Colonic mucosa (tissue), 4 donors: ENCODE data around the gene BOD1. TPM values are rescaled to one million over a fixed set of nuclear protein-coding genes. Genes with fewer than 3 reads are reported as not detected.

Source experiments
- DNase-seq: peaks from one replicate; pipeline ENCODE4 v3.0.0-alpha.2; 2020
- H3K27ac ChIP-seq: fragments of 200-600 bp; one replicate; pipeline ENCODE4 v1.8.0; 2021
- H3K27me3 ChIP-seq: fragments of 200-600 bp; one replicate; pipeline ENCODE4 v1.8.0; 2021
- H3K36me3 ChIP-seq: fragments of 200-600 bp; one replicate; pipeline ENCODE4 v1.8.0; 2021
- H3K4me1 ChIP-seq: fragments of 200-600 bp; one replicate; pipeline ENCODE4 v1.8.0; 2021; ENCODE audit warnings: mild to moderate bottlenecking
- H3K4me3 ChIP-seq: fragments of 200-600 bp; one replicate; pipeline ENCODE4 v1.8.0; 2021
- H3K9ac ChIP-seq, 2 donors: one replicate each; pipeline ENCODE4 v1.7.0; 2013; ENCODE audit warnings: control low read depth in 2 of 2, low read depth in 2 of 2, low read length in 2 of 2
- H3K9me3 ChIP-seq: fragments of 200-600 bp; one replicate; pipeline ENCODE4 v1.8.0; 2021
- intact Hi-C: fragments of 100-400 bp; cut with DNase I; formaldehyde crosslinking; loops from one replicate; pipeline ENCODE4 v1.14.1; 2022
- total RNA-seq, 2 donors: library from RNA; stranded (reverse); fragmentation: NEBNext Ultra II Directional in 1 of 2; extraction: Animal tissue kit (Norgen Biotek cat#: 25700) in 1 of 2; gene quantifications; one replicate each; pipeline ENCODE4 v1.2.1, GENCODE V29; 2021
- TF ChIP-seq, protein P1 (sequence below): fragments of 200-600 bp; IDR thresholded peaks from one replicate; pipeline ENCODE4 v1.8.0; 2022; ENCODE audit warnings: antibody characterized with exemption, mild to moderate bottlenecking
- donor health status: healthy.
- donor health status: DM: no; HTN: no; CAD: no.
- donor health status: DM: no; HTN: no; CAD: no.

The BOD1 gene
- total RNA-seq, 2 donors from 2014 or later = 24.4 to 31.1 TPM

DNA sequence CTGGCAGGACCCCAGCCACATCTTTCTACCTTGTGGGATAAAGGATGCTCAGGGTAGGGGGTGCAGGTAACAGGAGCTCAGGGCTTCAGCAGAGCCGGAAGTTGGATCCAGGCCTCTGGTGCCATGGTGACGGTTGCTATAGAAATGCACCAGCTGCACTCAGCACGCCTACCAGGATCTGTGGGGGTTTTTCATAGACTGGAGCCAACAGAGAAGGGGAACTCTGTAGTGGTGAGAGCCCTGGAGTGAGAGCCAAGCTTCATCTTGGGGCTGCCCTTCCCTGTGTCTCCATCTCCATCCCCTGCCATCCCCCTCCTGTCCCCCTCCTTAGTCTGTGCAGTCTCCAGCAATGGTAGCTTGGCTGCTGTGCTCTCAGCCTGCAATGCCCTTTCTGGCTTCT is 27.5 kb upstream of the BOD1 start:
- Histone ChIP-seq H3K4me1 (no peaks in the 10 kb centered on the region), H3K27ac (no peak overlapping the region), H3K9ac (no peak overlapping the region), H3K27me3 (no peaks in the 10 kb centered on the region), H3K9me3 (no peaks in the 10 kb centered on the region), H3K4me3 (no peak overlapping the region), H3K36me3 (no peaks in the 10 kb centered on the region)
- TF ChIP-seq, protein P1, sequence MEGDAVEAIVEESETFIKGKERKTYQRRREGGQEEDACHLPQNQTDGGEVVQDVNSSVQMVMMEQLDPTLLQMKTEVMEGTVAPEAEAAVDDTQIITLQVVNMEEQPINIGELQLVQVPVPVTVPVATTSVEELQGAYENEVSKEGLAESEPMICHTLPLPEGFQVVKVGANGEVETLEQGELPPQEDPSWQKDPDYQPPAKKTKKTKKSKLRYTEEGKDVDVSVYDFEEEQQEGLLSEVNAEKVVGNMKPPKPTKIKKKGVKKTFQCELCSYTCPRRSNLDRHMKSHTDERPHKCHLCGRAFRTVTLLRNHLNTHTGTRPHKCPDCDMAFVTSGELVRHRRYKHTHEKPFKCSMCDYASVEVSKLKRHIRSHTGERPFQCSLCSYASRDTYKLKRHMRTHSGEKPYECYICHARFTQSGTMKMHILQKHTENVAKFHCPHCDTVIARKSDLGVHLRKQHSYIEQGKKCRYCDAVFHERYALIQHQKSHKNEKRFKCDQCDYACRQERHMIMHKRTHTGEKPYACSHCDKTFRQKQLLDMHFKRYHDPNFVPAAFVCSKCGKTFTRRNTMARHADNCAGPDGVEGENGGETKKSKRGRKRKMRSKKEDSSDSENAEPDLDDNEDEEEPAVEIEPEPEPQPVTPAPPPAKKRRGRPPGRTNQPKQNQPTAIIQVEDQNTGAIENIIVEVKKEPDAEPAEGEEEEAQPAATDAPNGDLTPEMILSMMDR = no peak
- DNase-seq = no peak
- intact Hi-C loops = no loop called here

DNA sequence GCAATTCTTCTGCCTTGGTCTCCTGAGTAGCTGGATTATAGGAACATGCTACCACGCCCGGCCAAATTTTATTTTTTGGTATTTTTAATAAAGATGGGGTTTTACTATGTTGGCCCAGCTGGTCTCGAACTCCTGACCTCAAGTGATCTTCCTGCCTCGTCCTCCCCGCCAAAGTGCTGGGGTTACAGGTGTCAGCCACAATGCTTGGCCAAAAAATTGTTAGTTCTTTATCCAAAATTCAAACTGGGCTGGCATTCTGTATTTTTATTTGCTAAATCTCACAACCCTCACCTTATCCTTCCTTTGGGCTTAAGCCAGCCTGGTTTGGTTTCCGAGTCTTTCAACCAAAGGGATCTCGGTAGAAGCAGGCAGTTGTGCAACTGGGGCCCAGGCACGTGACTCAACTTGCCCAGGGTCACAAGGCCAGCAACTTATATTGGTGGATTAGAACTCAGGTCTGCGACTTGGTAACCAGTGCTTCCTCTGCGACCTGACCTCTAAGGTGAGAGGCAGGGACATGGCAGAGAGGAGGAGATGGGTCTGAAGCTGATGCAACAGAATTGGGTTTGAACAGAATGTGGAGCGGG is 26.5 kb upstream of the BOD1 start:
- Histone ChIP-seq H3K36me3 (no peaks in the 10 kb centered on the region), H3K27ac (no peak overlapping the region), H3K9ac (no peak overlapping the region), H3K4me3 (no peak overlapping the region), H3K9me3 (no peaks in the 10 kb centered on the region), H3K27me3 (no peaks in the 10 kb centered on the region), H3K4me1 (no peaks in the 10 kb centered on the region)
- intact Hi-C loops = no loop called here
- TF ChIP-seq, protein P1 = no peak
- no peak for DNase-seq

DNA sequence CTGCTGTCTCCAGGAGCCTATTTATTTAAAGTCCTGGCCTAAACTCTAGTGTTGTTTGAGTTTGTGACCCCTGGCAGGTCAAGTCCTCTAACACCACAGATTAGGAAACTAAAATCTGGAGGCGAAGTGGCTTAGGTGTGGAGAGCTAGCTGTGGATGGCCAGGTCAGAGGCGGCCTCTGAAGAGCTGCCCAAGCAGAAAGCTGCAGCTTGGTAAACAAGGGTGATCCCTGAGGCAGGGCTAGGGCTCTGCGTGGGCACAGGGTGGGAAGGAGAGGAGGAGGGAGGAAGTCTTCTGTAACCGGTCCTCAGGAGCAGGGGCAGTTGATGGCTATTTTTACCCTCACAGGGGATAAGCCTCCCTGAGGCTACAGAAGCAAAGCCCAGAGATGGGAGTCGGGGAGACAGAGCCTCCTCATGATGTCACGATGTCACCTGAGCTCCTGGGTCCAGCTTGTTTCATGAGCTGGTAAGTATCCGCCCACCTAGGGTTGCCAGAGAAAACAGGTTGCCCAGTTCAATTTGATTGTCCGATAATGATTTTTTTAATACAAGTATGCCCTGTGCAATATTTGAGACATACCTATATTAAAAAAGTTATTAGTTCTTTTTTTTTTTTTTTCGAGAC is 25.9 kb upstream of the BOD1 start:
- H3K9me3 ChIP-seq = no peaks in the 10 kb centered on the region
- intact Hi-C loops = no loop called here
- no peak overlapping the region for H3K4me3 ChIP-seq
- H3K4me1 ChIP-seq = no peaks in the 10 kb centered on the region
- DNase-seq = no peak
- H3K27me3 ChIP-seq = no peaks in the 10 kb centered on the region
- H3K36me3 ChIP-seq = no peaks in the 10 kb centered on the region
- no peak overlapping the region for H3K27ac ChIP-seq
- TF ChIP-seq, protein P1 = no peak
- H3K9ac ChIP-seq = no peak overlapping the region

DNA sequence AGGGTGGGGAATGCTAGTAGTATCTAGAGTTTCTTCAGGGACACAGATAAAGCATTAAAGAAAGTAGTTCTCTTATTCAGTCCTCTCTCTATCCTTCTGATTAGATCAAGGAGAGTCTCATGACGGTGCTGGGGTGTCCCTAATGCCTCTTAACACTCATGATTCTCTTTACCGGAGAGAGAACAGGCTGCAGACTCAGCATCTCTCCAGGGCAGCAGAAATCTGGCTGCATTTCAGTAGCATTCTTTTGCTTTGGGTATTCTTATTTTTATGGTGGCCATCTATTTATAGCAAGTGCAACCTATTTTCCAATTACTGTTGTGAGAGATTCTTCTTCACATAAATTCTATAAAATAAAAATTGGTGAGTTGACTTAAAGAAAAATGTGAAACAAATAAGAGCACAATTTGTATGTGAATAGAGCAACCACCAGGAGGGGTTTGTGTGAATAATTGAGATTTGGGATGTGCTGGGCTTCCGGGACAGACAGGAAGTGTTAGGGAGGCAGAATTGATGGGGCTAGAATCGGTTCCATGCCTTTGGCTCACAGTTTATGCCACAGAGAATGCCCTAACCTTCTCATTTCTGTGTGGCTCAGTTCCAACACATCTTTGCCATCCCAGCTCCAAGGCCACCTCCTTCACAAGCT is 23.8 kb upstream of the BOD1 start:
- no peaks in the 10 kb centered on the region for H3K4me1 ChIP-seq
- no peaks in the 10 kb centered on the region for H3K9me3 ChIP-seq
- intact Hi-C loops = no loop called here
- H3K27me3 ChIP-seq = no peaks in the 10 kb centered on the region
- H3K4me3 ChIP-seq = no peak overlapping the region
- no peaks in the 10 kb centered on the region for H3K36me3 ChIP-seq
- DNase-seq = no peak
- no peak overlapping the region for H3K9ac ChIP-seq
- TF ChIP-seq, protein P1 = no peak
- H3K27ac ChIP-seq = no peak overlapping the region

DNA sequence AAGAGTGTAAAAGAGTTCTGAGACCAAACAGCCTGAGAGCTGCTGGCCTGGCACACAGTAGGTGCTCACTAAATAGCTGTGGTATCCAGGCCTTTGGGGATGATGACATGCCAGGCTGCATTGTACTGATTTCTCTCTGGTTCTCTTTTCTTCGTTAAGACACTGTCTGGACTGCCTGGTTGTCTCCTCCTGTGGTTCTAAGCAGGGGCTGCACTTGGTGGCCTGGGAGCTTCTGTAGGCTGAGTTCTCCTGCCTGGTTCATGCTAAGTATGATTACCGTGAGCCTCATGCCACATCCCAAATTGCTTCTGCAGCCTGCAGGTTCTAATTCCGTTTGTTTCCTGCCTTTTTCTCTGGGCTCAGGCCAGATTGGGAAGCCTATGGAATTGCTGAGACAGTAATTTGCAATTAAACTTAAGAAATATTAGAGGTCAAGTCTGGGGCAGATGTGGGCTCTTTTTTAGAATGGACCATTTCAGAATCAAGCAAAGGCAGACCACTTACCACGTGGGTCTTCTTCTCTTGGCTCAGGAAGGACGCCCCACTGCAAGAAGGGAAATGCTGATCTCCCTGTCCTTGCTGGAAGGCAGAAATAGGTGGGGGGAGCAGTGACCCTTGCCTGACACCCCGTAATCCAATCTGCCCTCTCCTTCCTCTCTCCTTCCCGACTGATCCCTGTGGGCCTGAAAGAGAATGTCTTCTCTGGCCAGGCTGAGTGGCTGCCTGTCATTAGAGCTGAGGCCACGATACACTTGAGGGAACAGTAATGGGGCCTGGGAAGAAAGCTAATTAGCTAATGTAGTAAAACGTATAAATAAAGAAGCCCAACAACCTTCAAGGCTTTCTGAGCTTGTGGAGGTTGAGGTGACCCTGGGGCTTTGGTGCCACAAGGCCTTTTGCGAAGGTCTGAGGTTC is 21.9 kb upstream of the BOD1 start:
- intact Hi-C loops = no loop called here
- Histone ChIP-seq H3K36me3 (no peaks in the 10 kb centered on the region), H3K4me3 (no peak overlapping the region), H3K4me1 (no peaks in the 10 kb centered on the region), H3K27me3 (no peaks in the 10 kb centered on the region), H3K9me3 (no peaks in the 10 kb centered on the region), H3K27ac (no peak overlapping the region), H3K9ac (no peak overlapping the region)
- TF ChIP-seq, protein P1 = no peak
- DNase-seq = no peak
